ENCODE measurements around the gene WDR53. TPM values are rescaled to one million over a fixed set of nuclear protein-coding genes. Genes with fewer than 3 reads are reported as not detected.

The WDR53 gene
- total and polyA plus RNA-seq, 9 of the 15 experiments (the other 6 are each of a cell fraction or from before 2014, with no cell fraction given), result 13.0 to 34.5 (median 20.9) TPM

GRCh38 chr3:196517919-196518318, 50.4 kb downstream of the WDR53 start (continued):
- TF ChIP-seq PKNOX1 (IDR thresholded peaks at IDR 0.05) (no peak), SP1 (CRISPR knock-in tag; IDR thresholded peaks at IDR 0.05) (0 out of 2 replicates have a peak, but pooled peaks have one; percentile 27), ETV1 (tag; conservative IDR thresholded peaks at IDR 0.05; ENCODE audit: low read depth) (no peak), ZFP36 (IDR thresholded peaks at IDR 0.05; ENCODE audit: low read depth, low read length, partially characterized antibody) (peak; percentile 21), C11orf30 (IDR thresholded peaks at IDR 0.05; ENCODE audit: low read depth) (0 out of 2 replicates have a peak, but pooled peaks have one; percentile 23), AFF4 (CRISPR knock-in tag; IDR thresholded peaks at IDR 0.05) (0 out of 2 replicates have a peak, but pooled peaks have one; percentile 60), FOXK1 (CRISPR knock-in tag; IDR thresholded peaks at IDR 0.05; ENCODE audit: borderline replicate concordance) (0 out of 2 replicates have a peak, but pooled peaks have one; percentile 31), PRMT5 (CRISPR knock-in tag; IDR thresholded peaks at IDR 0.05) (no peak), ZKSCAN8 (CRISPR knock-in tag; IDR thresholded peaks at IDR 0.05) (no peak), YY1 (IDR thresholded peaks at IDR 0.05; ENCODE audit: borderline replicate concordance in 1 of 3, control insufficient read depth in 1 of 3, extremely low read depth in 1 of 3, insufficient read depth in 3 of 3, insufficient read length in 1 of 3, insufficient replicate concordance in 2 of 3, low read depth in 1 of 3, low read length in 2 of 3) (peak in 1 of 3 experiments; percentile 63), NFIC (IDR thresholded peaks at IDR 0.05) (peak; percentile 94), NFE2 (IDR thresholded peaks at IDR 0.05; ENCODE audit: low read depth) (0 out of 2 replicates have a peak, but pooled peaks have one; percentile 9)
